CD14-positive monocyte (primary cell): Measurements from ENCODE around the gene SNX33. TPM values are rescaled to one million over a fixed set of nuclear protein-coding genes. Genes with fewer than 3 reads are reported as not detected.

Experiments
- DNase-seq, 3 donors: peaks; one replicate each; pipeline ENCODE4 v3.0.0-alpha.2; 2011 to 2022
- H2AFZ ChIP-seq: 2 replicates; pipeline ENCODE4 v1.6.0; 2012; ENCODE audit warnings: mild to moderate bottlenecking, low read depth, low read length, inconsistent platforms; ENCODE audit not compliant: insufficient read depth, poor library complexity, severe bottlenecking
- H3K27ac ChIP-seq, 2 donors: 1 replicate in 1 of 2; 2 replicates in 1 of 2; pipeline ENCODE4 v1.5.1; 2012 to 2013; ENCODE audit warnings: low read length in 2 of 2, control low read depth in 1 of 2, inconsistent platforms in 1 of 2, low read depth in 1 of 2, mild to moderate bottlenecking in 1 of 2
- H3K27me3 ChIP-seq, 2 donors: one replicate each; pipeline versions ENCODE4 v1.6.0 to v1.6.1; 2011 to 2013; ENCODE audit warnings: low read length in 2 of 2; ENCODE audit not compliant: control insufficient read depth in 2 of 2, insufficient read depth in 2 of 2
- H3K36me3 ChIP-seq, 2 donors: replicated peaks in 1 of 2; 1 replicate in 1 of 2; 2 replicates in 1 of 2; pipeline versions ENCODE4 v1.5.1 to v1.6.1; 2012 to 2013; ENCODE audit warnings: low read length in 2 of 2, control low read depth in 1 of 2, inconsistent platforms in 1 of 2, mild to moderate bottlenecking in 1 of 2; ENCODE audit not compliant: insufficient read depth in 2 of 2, control insufficient read depth in 1 of 2
- H3K4me1 ChIP-seq, 2 donors: 1 replicate in 1 of 2; 2 replicates in 1 of 2; pipeline versions ENCODE4 v1.5.1 to v1.6.1; 2012 to 2013; ENCODE audit warnings: low read length in 2 of 2, control low read depth in 1 of 2, inconsistent platforms in 1 of 2, mild to moderate bottlenecking in 1 of 2, moderate library complexity in 1 of 2; ENCODE audit not compliant: insufficient read depth in 2 of 2, control insufficient read depth in 1 of 2
- H3K4me2 ChIP-seq: replicated peaks from 2 replicates; pipeline ENCODE3; 2012; ENCODE audit warnings: low read length, moderate library complexity, mild to moderate bottlenecking; ENCODE audit not compliant: poor library complexity, severe bottlenecking; ENCODE audit errors: extremely low read depth
- H3K4me3 ChIP-seq, 3 experiments: fragments of 200-600 bp in 1 of 3; sonication (generic) in 1 of 3; replicated peaks in 1 of 3; 1 replicate in 2 of 3; 2 replicates in 1 of 3; pipeline ENCODE4 v1.5.1; 2011 to 2013; ENCODE audit warnings: low read length in 3 of 3, mild to moderate bottlenecking in 3 of 3, control low read depth in 2 of 3, low read depth in 2 of 3, inconsistent platforms in 1 of 3, moderate library complexity in 1 of 3
- H3K79me2 ChIP-seq: 2 replicates; pipeline ENCODE4 v1.6.0; 2012; ENCODE audit warnings: mild to moderate bottlenecking, control low read depth, inconsistent platforms, low read length, moderate library complexity; ENCODE audit not compliant: insufficient read depth
- H3K9ac ChIP-seq: 2 replicates; pipeline ENCODE4 v1.6.0; 2017; ENCODE audit warnings: low read length, mild to moderate bottlenecking; ENCODE audit not compliant: insufficient read depth, poor library complexity, severe bottlenecking
- H3K9me3 ChIP-seq, 2 donors: replicated peaks in 1 of 2; 1 replicate in 1 of 2; 2 replicates in 1 of 2; pipeline versions ENCODE4 v1.5.1 to v1.6.1; 2012 to 2013; ENCODE audit warnings: low read length in 2 of 2, control low read depth in 1 of 2; ENCODE audit not compliant: control insufficient read depth in 1 of 2, insufficient read depth in 1 of 2
- H4K20me1 ChIP-seq: 2 replicates; pipeline ENCODE4 v1.6.0; 2012; ENCODE audit warnings: mild to moderate bottlenecking, low read length, control low read depth, moderate library complexity; ENCODE audit not compliant: insufficient read depth
- H3K27ac Mint-ChIP-seq, 7 donors: one replicate each; pipeline ENCODE4 v1.8.0; 2020; ENCODE audit warnings: mild to moderate bottlenecking in 7 of 7, mixed read lengths in 7 of 7, moderate library complexity in 6 of 7, inconsistent platforms in 2 of 7
- H3K27me3 Mint-ChIP-seq, 3 donors: one replicate each; pipeline ENCODE4 v1.8.0; 2021 to 2022; ENCODE audit warnings: low read depth in 3 of 3, mild to moderate bottlenecking in 3 of 3, mixed read lengths in 3 of 3, moderate library complexity in 3 of 3, inconsistent platforms in 1 of 3
- H3K36me3 Mint-ChIP-seq, 2 donors: one replicate each; pipeline ENCODE4 v1.8.0; 2020; ENCODE audit warnings: mixed read lengths in 2 of 2, inconsistent platforms in 1 of 2, mild to moderate bottlenecking in 1 of 2
- H3K4me1 Mint-ChIP-seq: one replicate; pipeline ENCODE4 v1.8.0; 2020; ENCODE audit warnings: mild to moderate bottlenecking, mixed read lengths
- H3K4me3 Mint-ChIP-seq, 2 donors: one replicate each; pipeline ENCODE4 v1.8.0; 2020; ENCODE audit warnings: mild to moderate bottlenecking in 2 of 2, mixed read lengths in 2 of 2, moderate library complexity in 1 of 2
- H3K9me3 Mint-ChIP-seq, 7 donors: one replicate each; pipeline ENCODE4 v1.8.0; 2020 to 2022; ENCODE audit warnings: mixed read lengths in 7 of 7, mild to moderate bottlenecking in 6 of 7, moderate library complexity in 6 of 7, inconsistent platforms in 2 of 7
- CTCF ChIP-seq: fragments of 200-600 bp; IDR thresholded peaks from one replicate; pipeline ENCODE4 v1.8.0; 2022; ENCODE audit warnings: antibody characterized with exemption, mild to moderate bottlenecking
- WGBS: methylation state at CpG from one replicate; pipeline ENCODE4 v1.1.5; 2013; ENCODE audit warnings: missing lambda C conversion rate; ENCODE audit not compliant: insufficient coverage; 5-methylcytosine and 5-hydroxymethylcytosine counted together
- intact Hi-C, 2 donors: fragments of 100-400 bp; cut with micrococcal nuclease; formaldehyde crosslinking; loops; one replicate each; pipeline versions ENCODE4 v1.15.0 to v1.15.1; 2023
- polyA plus RNA-seq, 3 donors: library from polyadenylated mRNA; depleted of rRNA in 1 of 3; unstranded in 2 of 3; stranded (reverse) in 1 of 3; fragments of 300-500 nt in 2 of 3; fragments of >200 nt in 1 of 3; fragmentation: Illumina TruSeq in 2 of 3; gene quantifications; 1 replicate in 2 of 3; 2 replicates in 1 of 3; pipeline ENCODE4 v1.2.3, GENCODE V29; 2012 to 2021

SNX33 gene
- polyA plus RNA-seq, 3 donors = 2.4 to 4.8 (median 2.4) TPM

GRCh38 chr15:75636026-75636425, 11.7 kb upstream of the SNX33 start:
- peaks cover 5% of the 10 kb centered on the region in 2 donors for H3K36me3 Mint-ChIP-seq
- H3K4me2 ChIP-seq = no peak overlapping the region
- intact Hi-C loops = no loop called here
- H3K27ac Mint-ChIP-seq = peak overlapping the region in 1 of 7 donors; percentile 18
- no peaks in the 10 kb centered on the region for H3K9me3 ChIP-seq
- H3K4me1 Mint-ChIP-seq = peaks cover 30% of the 10 kb centered on the region
- no peak overlapping the region for H3K27ac ChIP-seq
- no peak overlapping the region for H3K4me3 ChIP-seq
- 100% methylated on average over 4 of the region's 6 CpGs for WGBS
- H3K27me3 ChIP-seq = no peaks in the 10 kb centered on the region
- TF ChIP-seq CTCF = no peak
- no peaks in the 10 kb centered on the region for H3K9me3 Mint-ChIP-seq
- H3K27me3 Mint-ChIP-seq = peaks cover 0 to 2% (median 0%) of the 10 kb centered on the region in 3 donors
- H3K79me2 ChIP-seq = peaks cover 36% of the 10 kb centered on the region
- peaks cover 28 to 36% of the 10 kb centered on the region in 2 donors for H3K4me1 ChIP-seq
- no peak overlapping the region for H2AFZ ChIP-seq
- peaks cover 27% of the 10 kb centered on the region for H4K20me1 ChIP-seq
- H3K4me3 Mint-ChIP-seq = no peak overlapping the region
- H3K36me3 ChIP-seq = peaks cover 0 to 7% of the 10 kb centered on the region in 2 donors
- H3K9ac ChIP-seq = no peak overlapping the region
- DNase-seq = no peak

GRCh38 chr15:75637245-75638009, 10.3 kb upstream of the SNX33 start:
- intact Hi-C loops = no loop called here
- no peak overlapping the region for H3K4me3 Mint-ChIP-seq

More at GRCh38 chr15:75637245-75638009, 10.3 kb upstream of the SNX33 start:
- no peaks in the 10 kb centered on the region for H3K9me3 Mint-ChIP-seq
- Histone ChIP-seq H3K4me2 (peak overlapping the region; percentile 88), H4K20me1 (peaks cover 27% of the 10 kb centered on the region), H3K4me3 (no peak overlapping the region), H3K27ac (peak overlapping the region in 1 of 2 donors; percentile 97), H3K36me3 (peaks cover 0 to 7% of the 10 kb centered on the region in 2 donors), H3K9ac (no peak overlapping the region), H2AFZ (no peak overlapping the region), H3K27me3 (no peaks in the 10 kb centered on the region), H3K79me2 (peaks cover 39% of the 10 kb centered on the region), H3K4me1 (peaks cover 30 to 38% of the 10 kb centered on the region in 2 donors), H3K9me3 (no peaks in the 10 kb centered on the region)
- no peak for DNase-seq
- peak overlapping the region in 4 of 7 donors; percentile 16 to 73 (median 54) for H3K27ac Mint-ChIP-seq
- H3K36me3 Mint-ChIP-seq = peaks cover 5 to 8% of the 10 kb centered on the region in 2 donors
- no peak for TF ChIP-seq CTCF
- 100% methylated on average over 2 of the region's 4 CpGs for WGBS
- H3K4me1 Mint-ChIP-seq = peaks cover 34% of the 10 kb centered on the region
- peaks cover 0 to 2% (median 2%) of the 10 kb centered on the region in 3 donors for H3K27me3 Mint-ChIP-seq
